Testis (tissue), 2 donors: ENCODE data around the gene IL1RAP.

Source experiments
- POLR2A ChIP-seq: fragments of 450-650 bp; IDR thresholded peaks from one replicate; pipeline ENCODE4 v1.6.1; 2017; ENCODE audit warnings: antibody characterized with exemption, mild to moderate bottlenecking, moderate library complexity
- TF ChIP-seq, protein P1 (sequence below), 3 experiments: fragments of 450-650 bp in 2 of 3; fragments of 200-600 bp in 1 of 3; sonication (generic) in 1 of 3; IDR thresholded peaks; one replicate each; pipeline ENCODE4 v1.5.1; 2016 to 2019; ENCODE audit warnings: antibody characterized with exemption in 3 of 3, mild to moderate bottlenecking in 2 of 3, moderate library complexity in 1 of 3

DNA sequence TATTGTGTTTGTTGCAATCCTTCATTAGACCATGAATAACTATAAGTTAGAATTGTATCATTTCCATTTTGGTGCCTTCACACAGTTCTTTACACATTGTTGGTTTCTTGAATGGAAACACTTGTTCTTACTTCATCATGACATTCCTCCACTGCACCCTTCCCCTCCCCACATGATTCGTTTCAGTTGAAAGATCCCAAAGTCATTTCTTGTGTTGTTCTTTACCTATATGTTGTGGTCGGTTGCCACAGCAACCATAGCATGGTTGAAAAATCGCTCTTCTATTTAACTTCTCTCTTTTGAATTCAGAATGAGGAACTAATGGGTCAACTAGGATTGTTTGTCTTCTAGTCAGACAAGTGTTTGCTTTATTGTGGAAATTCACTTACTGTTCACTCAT is 103.3 kb downstream of the IL1RAP start:
- TF ChIP-seq, protein P1, sequence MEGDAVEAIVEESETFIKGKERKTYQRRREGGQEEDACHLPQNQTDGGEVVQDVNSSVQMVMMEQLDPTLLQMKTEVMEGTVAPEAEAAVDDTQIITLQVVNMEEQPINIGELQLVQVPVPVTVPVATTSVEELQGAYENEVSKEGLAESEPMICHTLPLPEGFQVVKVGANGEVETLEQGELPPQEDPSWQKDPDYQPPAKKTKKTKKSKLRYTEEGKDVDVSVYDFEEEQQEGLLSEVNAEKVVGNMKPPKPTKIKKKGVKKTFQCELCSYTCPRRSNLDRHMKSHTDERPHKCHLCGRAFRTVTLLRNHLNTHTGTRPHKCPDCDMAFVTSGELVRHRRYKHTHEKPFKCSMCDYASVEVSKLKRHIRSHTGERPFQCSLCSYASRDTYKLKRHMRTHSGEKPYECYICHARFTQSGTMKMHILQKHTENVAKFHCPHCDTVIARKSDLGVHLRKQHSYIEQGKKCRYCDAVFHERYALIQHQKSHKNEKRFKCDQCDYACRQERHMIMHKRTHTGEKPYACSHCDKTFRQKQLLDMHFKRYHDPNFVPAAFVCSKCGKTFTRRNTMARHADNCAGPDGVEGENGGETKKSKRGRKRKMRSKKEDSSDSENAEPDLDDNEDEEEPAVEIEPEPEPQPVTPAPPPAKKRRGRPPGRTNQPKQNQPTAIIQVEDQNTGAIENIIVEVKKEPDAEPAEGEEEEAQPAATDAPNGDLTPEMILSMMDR (IDR thresholded peaks at IDR 0.05): no peak
- no peak for TF ChIP-seq POLR2A
